GM12872 (cell line): Measurements from ENCODE around the gene BRF1.

Experiments used
- CTCF ChIP-seq: IDR thresholded peaks from 3 replicates; pipeline ENCODE4 v1.5.1; 2011; ENCODE audit warnings: low read depth, mild to moderate bottlenecking, low read length, moderate library complexity; ENCODE audit not compliant: insufficient read depth

Gene BRF1

DNA sequence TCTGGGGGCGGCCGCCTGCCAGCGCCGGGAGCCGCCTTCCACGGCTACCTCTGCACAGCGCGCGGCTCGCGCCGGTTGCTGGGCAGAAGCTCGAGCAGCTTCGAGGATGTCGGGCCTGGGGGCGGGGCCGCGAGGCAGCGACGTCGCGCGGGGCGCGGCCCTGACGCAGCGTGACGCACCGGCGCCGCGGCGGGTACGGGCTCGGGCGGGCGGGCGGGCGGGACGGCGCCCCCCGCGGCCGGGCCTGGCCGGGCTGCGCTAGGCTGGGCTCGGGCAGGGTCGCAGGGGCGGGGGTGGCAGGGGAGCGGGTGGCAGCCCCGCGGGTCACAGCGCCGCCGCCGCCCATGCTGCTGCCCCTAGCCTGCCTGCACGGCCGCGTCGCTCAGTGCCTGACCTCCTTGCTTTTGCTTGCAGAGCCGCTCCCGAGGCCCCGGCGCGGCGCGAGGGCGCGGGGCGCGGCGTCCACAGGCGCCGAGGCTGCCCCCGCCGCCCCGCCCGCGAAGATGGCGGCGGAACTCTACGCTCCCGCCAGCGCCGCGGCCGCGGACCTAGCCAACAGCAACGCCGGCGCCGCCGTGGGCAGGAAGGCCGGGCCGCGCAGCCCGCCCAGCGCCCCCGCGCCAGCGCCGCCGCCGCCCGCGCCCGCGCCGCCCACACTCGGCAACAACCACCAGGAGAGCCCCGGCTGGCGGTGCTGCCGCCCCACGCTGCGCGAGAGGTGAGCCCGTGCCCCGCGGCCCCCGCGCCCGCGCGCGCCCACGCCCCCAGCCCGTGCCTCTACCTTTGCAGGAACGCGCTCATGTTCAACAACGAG, 52.2 kb downstream of the BRF1 start, which contains the start of gene BTBD6:
Gene BTBD6 (plus strand): TSS at position 166 of the 814 bp plus-strand sequence. CDS start 179 bp downstream, at position 345.
- no peak for TF ChIP-seq CTCF

DNA sequence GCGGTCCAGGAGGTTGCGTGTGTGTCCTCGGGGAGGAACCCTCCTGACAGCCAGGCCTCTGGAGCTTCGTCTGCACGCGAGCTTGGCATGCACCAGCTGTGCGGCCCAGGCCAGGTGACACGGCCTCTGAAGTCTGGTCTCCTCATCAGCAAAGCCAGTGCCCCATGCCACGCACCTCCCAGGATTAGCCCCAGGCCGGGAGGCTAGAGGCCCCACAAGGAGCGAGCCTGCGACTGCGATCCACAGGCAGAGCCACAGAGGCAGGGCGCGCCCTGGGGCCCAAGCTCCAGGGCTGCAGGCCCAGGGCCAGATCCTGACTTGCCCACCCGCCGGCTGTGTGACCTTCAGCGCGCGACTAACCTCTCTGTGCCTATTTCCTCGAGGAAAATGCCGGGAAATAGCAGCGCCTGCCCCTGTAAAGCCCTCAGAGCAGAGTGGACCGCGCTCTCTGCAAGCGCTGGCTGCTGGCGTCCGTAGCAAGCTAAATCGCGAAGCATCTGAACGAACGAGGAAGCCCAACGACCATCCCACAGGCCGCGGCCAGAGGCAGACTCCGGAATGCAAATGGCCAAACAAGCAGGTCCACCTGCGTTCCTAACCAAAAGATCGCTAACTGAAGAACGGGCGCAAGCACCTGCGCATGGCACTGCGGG, 53.0 kb downstream of the BRF1 start:
- TF ChIP-seq CTCF = no peak

DNA sequence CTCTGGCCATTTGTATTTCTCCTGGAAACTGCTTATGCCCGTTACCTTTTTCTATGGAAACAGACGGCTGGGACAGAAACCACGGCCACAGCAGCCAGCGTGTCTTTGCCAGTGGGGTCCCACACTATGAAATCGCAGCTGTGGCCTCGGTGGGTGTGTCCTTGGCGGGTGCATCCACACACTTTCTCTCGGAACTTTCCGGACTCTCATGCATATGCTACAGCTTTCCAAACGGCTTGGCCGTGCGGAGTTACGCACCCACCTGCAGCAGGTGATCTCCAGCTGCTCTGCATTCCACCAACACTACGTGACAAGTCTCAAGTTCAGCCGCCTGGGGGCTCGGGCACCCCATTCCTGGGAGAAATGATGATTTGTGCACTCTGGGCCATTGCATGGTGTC, 53.8 kb downstream of the BRF1 start:
- TF ChIP-seq CTCF = no peak

GRCh38 chr14:105244334-105244733, 56.5 kb downstream of the BRF1 start:
- TF ChIP-seq CTCF = no peak

DNA sequence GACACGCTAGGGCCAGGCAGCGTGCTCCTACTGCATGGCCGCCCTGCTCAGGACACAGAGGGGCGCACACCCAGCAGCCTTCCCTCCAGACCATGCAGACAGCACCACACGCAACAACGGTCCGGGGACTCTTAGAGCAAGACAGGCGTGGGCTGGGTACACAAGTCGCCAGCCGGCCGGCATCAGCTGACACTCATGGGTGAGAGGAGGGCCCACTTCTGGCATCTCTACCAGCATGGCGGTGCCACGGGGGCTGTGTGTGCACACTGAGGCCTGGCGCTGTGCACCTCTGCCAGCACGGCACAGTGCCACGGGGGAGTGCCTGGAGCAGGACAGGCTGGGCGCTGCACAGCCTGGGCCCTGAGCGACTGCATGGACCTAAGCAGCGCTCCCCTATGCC, 59.2 kb downstream of the BRF1 start:
- no peak for TF ChIP-seq CTCF

- TF ChIP-seq CTCF = no peak
Observed at GRCh38 chr14:105240811-105241576, 59.8 kb downstream of the BRF1 start.

DNA sequence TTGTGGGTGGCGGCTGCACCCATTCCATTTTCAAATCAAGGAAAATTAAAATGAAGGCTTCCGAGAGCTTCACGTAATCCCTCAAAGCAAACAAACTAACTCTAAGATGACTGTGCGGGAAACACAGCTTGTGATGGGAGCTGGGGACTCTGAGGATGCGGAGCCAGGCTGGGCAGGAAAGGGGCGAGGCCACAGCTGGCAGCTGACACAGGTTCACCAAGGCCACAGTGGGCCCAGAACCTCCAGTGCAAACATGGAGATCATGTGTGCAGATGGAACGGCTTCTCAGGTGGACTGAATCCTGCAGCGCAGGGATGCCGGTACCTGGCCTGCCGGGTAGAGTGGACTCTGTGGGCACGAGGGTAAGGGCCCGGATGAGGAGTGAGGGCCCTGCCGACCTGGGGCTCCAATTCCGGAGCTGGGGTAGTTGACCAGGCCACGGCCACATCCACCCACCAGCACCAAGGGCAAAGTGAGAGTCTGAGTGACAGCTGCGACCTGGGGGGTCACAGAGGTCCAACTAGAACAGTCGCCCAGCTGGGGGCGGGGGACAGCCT, 71.6 kb downstream of the BRF1 start:
- no peak for TF ChIP-seq CTCF
